Muscle layer of duodenum (tissue), 2 donors: ENCODE measurements around the gene TEP1.

ENCODE experiments used
- H3K27ac ChIP-seq: one replicate; pipeline ENCODE4 v1.7.0; 2013; ENCODE audit warnings: mild to moderate bottlenecking, low read length
- H3K27me3 ChIP-seq: one replicate; pipeline ENCODE4 v1.7.0; 2013; ENCODE audit warnings: low read depth, mild to moderate bottlenecking, control low read depth, low read length
- H3K36me3 ChIP-seq, 2 donors: one replicate each; pipeline ENCODE4 v1.7.0; 2013; ENCODE audit warnings: low read length in 2 of 2, control low read depth in 1 of 2, mild to moderate bottlenecking in 1 of 2; ENCODE audit not compliant: insufficient read depth in 2 of 2, control insufficient read depth in 1 of 2
- H3K4me1 ChIP-seq, 2 donors: one replicate each; pipeline ENCODE4 v1.7.0; 2013; ENCODE audit warnings: low read length in 2 of 2, mild to moderate bottlenecking in 2 of 2, control low read depth in 1 of 2, moderate library complexity in 1 of 2; ENCODE audit not compliant: insufficient read depth in 2 of 2, control insufficient read depth in 1 of 2
- H3K4me3 ChIP-seq, 2 donors: one replicate each; pipeline ENCODE4 v1.7.0; 2013; ENCODE audit warnings: low read length in 2 of 2, low read depth in 1 of 2, mild to moderate bottlenecking in 1 of 2
- H3K9me3 ChIP-seq, 2 donors: one replicate each; pipeline ENCODE4 v1.7.0; 2013; ENCODE audit warnings: low read length in 2 of 2, control low read depth in 1 of 2, mild to moderate bottlenecking in 1 of 2; ENCODE audit not compliant: control insufficient read depth in 1 of 2
- donor health status: healthy.

TEP1 gene

DNA sequence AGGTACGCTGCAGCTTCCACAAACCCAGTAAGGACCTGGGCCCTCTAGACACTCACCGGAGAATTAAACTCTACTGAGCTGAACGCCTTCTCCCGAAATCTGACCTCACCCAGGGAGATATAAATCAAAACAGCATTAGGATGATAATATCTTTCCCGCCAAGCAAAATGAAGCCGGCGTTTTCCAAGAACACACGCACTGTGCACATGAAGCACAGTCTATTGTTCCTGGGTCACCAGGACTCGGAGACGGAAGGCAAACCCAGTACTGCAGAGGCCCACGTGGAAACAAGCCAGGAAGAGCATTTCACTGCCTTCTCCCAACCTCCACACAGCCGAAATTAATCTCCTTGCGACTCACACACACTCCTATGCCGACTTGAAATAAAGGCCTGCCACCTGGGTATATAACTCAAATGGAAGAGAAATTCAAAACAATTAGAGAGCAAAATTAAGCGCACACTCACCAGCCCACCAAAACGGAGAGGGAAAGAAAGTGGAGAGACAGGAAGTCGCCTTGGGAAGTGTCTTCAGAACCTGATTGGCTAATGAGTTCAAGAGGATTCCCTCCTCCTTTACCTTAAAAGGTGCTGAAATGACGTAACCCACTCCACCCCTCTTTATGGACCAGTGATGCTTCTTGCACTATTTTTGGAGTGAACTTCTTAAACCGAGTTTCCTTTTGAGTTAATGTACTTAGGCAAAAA lies 80.4 kb downstream of the TEP1 start, which contains the start of gene CCNB1IP1:
CCNB1IP1 (minus strand) TSS at position 492 of the 706 bp plus-strand sequence. CDS start 16,756 bp downstream, outside the sequence.
- Histone ChIP-seq H3K4me1 (peaks cover 8 to 14% of the 10 kb centered on the region in 2 donors), H3K27me3 (no peaks in the 10 kb centered on the region), H3K36me3 (peaks cover 0 to 5% of the 10 kb centered on the region in 2 donors), H3K4me3 (peak within 1 kb of the TSS; percentile 69 to 100), H3K27ac (peak within 1 kb of the TSS; percentile 99), H3K9me3 (no peaks in the 10 kb centered on the region)

DNA sequence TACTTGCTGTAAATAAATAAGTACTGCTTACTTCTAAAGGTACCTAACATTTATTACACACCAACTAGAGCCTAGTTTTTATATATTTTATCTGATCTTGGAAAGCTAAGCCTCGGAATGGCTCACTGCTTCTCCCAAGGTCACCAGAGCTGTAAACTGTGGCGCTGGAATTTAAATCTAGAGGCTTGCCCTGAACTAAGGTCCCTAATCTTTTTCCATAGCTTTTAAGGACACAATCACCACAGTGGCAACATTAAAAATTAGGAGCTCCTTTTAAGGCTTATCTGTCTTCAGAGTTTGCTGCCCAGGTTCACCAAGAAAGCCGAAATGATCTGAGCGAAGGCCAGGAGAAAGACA lies 80.9 kb downstream of the TEP1 start:
- H3K27me3 ChIP-seq: no peaks in the 10 kb centered on the region
- H3K27ac ChIP-seq: peak overlapping the region; percentile 99
- H3K4me1 ChIP-seq: peaks cover 8 to 14% of the 10 kb centered on the region in 2 donors
- peaks cover 0 to 5% of the 10 kb centered on the region in 2 donors for H3K36me3 ChIP-seq
- H3K9me3 ChIP-seq: no peaks in the 10 kb centered on the region
- peak overlapping the region; percentile 69 to 100 for H3K4me3 ChIP-seq

DNA sequence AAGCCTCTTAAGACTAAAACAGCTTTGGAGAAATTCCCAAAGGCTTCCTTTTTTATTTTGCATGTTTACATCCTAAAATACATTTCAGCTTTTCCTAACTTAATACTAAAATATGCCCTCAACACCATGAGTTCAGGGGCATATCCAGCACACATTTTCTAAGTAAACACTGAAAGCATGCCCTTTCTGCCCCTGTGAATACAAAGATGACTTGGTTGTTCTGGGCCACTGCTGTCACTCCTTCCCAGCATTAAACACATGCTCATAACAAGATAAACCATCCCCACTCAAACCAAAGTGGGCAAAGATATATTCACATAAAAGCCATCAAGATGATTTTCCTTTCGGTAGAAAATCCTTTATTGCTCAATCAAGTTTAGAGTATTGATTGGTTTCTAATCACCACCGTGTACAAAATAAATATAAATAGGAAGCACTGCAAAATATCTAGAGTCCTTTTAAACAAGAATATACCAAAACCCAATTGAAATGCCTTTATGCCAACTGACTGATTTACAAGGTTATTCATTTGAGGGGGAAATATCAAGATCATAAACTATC lies 82.2 kb downstream of the TEP1 start:
- Histone ChIP-seq H3K27ac (no peak overlapping the region), H3K9me3 (no peaks in the 10 kb centered on the region), H3K27me3 (no peaks in the 10 kb centered on the region), H3K4me1 (peaks cover 13 to 14% of the 10 kb centered on the region in 2 donors), H3K36me3 (peaks cover 0 to 10% of the 10 kb centered on the region in 2 donors), H3K4me3 (no peak overlapping the region)

DNA sequence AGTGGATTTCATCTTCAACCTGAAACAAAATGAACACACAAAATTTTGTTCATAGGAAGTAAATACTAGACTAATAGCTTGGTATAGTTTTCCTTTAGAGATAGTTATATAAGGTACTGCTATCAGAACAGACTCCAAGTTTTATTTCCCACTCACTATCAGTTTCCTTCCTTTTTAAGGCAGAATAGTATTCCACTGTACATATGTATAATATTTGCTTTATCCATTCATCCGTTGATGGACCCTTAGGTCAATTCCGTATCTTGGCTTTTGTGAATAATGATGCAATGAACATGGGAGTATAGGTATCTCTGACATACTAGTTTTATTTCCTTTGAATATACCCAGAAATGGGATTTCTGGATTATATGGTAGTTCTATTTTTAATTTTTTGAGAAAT lies 83.9 kb downstream of the TEP1 start:
- H3K27ac ChIP-seq: no peak overlapping the region
- H3K9me3 ChIP-seq: no peaks in the 10 kb centered on the region
- no peak overlapping the region for H3K4me3 ChIP-seq
- no peaks in the 10 kb centered on the region for H3K27me3 ChIP-seq
- H3K36me3 ChIP-seq: peaks cover 9 to 13% of the 10 kb centered on the region in 2 donors
- peaks cover 13 to 14% of the 10 kb centered on the region in 2 donors for H3K4me1 ChIP-seq

DNA sequence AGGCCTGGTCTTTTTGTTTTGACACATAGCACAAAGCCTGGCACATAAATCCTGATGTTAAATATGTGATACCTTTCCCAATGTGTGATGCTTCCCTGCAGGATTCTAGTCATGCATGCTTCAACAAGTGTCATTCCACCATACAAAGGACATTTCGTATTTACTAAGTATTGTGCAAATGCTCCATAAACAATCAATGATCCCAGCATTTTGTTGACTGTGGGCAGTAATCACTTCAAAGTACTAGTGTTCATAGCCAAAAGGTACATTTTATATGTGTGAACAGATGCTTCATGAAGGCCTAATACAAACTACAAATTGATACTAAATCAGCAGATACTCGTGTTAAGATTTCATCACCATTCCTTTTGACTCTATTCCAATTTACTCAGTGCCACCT lies 84.6 kb downstream of the TEP1 start:
- Histone ChIP-seq H3K4me1 (peaks cover 13 to 14% of the 10 kb centered on the region in 2 donors), H3K9me3 (no peaks in the 10 kb centered on the region), H3K36me3 (peaks cover 13% of the 10 kb centered on the region in 2 donors), H3K27me3 (no peaks in the 10 kb centered on the region), H3K27ac (no peak overlapping the region), H3K4me3 (no peak overlapping the region)

DNA sequence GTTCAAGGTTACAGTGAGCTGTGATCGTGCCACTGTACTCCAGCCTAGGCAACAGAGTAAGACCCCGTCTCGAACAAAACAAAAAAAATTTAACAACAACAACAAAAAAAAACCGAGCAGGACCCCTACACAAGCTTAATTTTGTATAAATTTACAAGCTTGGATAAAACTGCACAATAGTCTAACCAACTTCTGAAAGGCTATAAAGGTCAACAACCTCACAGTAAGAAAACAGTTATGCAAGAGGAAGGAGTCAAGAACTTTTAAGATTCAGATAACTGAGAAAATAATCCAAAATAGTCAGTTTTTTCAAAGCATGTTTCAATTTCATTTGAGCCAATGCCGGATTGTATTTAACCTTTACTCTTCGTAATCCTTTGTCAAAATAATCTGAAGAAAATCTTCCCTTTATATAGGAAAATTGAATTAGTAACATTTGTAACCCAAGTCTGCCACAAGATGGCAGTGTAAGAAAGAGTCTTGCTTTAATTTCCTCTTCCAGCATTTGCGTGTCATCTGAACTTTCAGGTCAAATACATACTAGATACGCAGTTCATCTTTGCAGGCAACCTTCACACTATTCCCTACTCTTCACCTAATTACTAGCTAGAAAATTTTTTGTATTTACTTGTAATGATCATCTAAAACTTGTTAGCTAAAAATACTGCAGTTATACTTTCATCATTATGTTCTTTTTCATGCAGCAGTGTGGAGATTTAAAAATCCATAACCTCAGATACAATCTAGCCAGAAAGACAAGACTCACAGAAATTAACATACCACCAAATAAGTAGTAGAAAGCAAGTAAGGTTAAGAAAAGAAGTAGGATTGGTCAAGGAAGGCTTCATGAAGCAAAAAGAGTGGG lies 86.1 kb downstream of the TEP1 start:
- peaks cover 13 to 18% of the 10 kb centered on the region in 2 donors for H3K36me3 ChIP-seq

DNA sequence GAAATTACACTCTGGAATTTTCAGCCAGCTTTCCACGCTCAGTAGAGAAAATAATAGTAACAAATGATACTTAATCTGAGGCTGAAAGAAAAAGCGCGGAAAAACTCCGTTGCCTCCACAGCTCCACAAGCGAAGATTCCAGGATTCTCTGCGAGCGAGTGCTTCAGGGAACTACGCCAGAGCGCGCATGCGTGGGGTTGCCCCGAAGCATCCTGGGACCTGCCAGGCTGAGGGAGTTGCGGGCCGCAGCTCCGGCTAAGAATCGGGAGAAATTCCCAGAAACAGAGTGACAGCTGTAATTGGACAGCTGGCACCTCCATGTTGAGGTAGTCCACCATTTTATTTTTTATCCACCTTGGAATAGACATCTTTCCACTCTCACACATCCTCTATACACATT lies 95.6 kb downstream of the TEP1 start:
- H3K4me1 ChIP-seq: no peaks in the 10 kb centered on the region
- no peak overlapping the region for H3K4me3 ChIP-seq
- H3K27ac ChIP-seq: no peak overlapping the region
- no peaks in the 10 kb centered on the region for H3K27me3 ChIP-seq
- H3K36me3 ChIP-seq: peaks cover 34 to 47% of the 10 kb centered on the region in 2 donors
- H3K9me3 ChIP-seq: no peaks in the 10 kb centered on the region

More for the DNA sequence above, 86.1 kb downstream of the TEP1 start:
- H3K27me3 ChIP-seq: no peaks in the 10 kb centered on the region
- peaks cover 6 to 13% of the 10 kb centered on the region in 2 donors for H3K4me1 ChIP-seq
- H3K9me3 ChIP-seq: no peaks in the 10 kb centered on the region
- H3K27ac ChIP-seq: no peak overlapping the region
- H3K4me3 ChIP-seq: no peak overlapping the region
